ENCODE measurements around the gene HPGDS.
"Not testable (repeated sequence)": the region's sequence is repeated elsewhere in the genome, so short reads cannot be mapped to it uniquely, and the experiment has no call there.

Gene HPGDS

GRCh38 chr4:94307231-94307871 lies 35.3 kb downstream of the HPGDS start:
- DNase-seq, result no peak

GRCh38 chr4:94306713-94307112 lies 35.9 kb downstream of the HPGDS start:
- DNase-seq, result no peak

DNA sequence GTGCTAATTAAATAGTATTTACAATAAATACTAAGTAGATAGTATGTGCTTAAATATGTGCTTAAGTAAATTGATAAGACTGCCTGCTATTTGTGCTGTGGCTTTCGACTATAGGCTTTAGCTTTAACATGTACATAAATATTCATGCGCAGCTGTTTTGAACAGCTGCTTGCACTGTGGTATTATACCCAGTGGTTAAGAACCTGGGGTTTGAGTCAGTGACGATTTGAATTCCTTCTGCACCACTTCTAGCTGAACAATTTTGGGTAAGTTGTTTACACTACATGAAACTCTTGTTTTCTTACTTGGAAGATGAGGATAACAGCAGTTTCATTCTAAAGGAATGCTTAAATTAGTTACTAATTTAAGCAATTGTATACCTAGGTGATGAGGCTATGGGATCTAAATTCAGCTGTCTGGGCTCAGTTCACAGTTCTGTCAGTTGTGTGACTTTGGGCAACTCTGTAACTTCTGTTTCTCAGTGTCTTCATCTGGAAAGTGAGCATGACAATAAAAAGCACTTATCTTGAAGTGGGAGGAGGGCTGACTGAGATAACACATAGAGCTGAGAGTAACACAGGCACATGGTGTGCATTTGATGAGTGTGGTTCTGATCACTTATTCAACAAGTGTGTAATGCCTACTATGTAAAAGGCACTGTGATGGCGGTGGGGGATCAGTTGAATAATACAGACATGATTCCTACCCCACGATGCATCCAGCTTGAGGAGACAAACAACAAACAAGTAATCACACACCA lies 37.0 kb downstream of the HPGDS start:
- no peak for DNase-seq

- no peak for DNase-seq
These were observed 38.2 kb downstream of the HPGDS start for GRCh38 chr4:94304365-94304971.

DNA sequence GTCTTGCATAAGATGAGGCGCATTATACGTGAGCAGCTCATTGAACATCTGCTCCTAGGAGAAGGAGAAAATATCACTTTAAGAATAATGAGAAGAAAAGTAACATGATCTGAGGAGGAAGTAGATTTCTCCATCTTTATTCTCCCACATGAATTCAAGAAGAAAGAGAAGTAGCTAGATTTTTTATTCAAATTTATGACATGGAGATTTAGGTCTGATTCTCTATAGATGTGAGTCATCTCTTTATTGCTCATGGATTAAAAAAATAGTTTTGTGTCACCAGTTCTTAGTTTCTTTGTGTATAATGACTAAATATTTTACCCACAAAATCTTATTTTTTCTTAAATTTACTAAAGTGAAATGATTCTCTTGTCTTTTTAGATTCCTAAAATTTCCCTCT lies 40.4 kb downstream of the HPGDS start:
- DNase-seq, result no peak

- DNase-seq, result no peak
These were observed 43.8 kb downstream of the HPGDS start for GRCh38 chr4:94298725-94299252.

DNA sequence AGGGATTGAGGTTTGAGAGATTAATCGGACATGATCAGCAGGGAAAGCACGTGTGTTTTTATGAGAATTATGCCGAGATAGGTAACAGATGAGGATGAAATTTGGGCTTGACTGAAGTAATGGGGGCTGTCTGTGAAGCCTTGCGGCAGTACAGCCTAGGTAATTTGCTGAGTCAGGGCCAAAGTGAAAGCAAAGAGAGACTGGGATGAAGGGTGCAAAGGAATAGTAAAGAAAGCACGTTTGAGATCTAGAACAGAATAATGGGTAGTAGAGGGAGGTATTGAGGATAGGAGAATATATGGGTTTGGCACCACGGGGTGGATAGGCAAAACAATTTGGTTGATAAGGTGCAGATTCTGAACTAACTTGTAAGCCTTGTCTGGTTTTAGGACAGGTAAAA lies 47.2 kb downstream of the HPGDS start:
- DNase-seq, result not testable (repeated sequence)

DNA sequence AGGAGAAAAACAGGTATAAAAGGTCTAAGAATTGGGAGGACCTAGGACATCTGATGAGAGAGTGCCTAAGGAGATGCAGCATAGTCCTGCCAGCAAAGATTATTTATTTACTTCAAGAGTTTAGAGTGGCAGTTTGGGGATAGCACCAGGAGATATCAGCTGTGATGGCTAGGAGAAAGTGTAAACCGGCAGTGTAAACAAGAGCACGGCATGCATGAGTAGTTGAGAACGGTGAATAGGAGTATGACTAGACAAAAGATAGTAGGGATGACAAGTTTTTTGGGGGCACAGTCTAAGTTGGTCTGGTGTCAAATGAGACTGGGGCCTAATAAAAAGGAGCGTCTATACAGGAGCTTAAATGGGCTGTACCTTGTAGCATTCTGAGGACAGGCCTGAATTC lies 48.7 kb downstream of the HPGDS start:
- not testable (repeated sequence) for DNase-seq

GRCh38 chr4:94290245-94290644 lies 52.4 kb downstream of the HPGDS start:
- no peak for DNase-seq

- no peak for DNase-seq
These were observed 57.0 kb downstream of the HPGDS start for GRCh38 chr4:94285666-94286065.

DNA sequence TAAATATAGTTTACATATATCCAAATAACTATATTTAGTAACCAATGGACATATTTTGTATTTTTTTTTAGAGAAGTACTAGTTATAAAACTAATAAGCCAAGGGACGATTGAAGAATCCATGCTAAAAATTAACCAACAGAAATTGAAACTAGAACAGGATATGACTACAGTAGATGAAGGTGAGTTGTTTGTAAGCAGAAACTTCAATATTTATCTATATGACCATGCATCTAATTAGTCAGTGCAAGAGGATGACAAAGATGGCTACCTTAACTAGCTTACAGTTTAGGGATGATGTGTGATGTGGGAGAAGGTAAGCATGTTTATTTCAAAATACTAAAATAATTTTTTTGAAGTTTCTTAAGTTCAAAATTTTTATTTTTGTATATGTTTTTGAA lies 57.7 kb downstream of the HPGDS start:
- DNase-seq, result no peak

- no peak for DNase-seq
These were observed 63.9 kb downstream of the HPGDS start for GRCh38 chr4:94278781-94279180.

- no peak for DNase-seq
These were observed 65.1 kb downstream of the HPGDS start for GRCh38 chr4:94277534-94277933.

- no peak for DNase-seq
These were observed 66.4 kb downstream of the HPGDS start for GRCh38 chr4:94276204-94276603.

GRCh38 chr4:94274912-94275311 lies 67.7 kb downstream of the HPGDS start:
- DNase-seq, result no peak

GRCh38 chr4:94271248-94271647 lies 71.4 kb downstream of the HPGDS start:
- no peak for DNase-seq

DNA sequence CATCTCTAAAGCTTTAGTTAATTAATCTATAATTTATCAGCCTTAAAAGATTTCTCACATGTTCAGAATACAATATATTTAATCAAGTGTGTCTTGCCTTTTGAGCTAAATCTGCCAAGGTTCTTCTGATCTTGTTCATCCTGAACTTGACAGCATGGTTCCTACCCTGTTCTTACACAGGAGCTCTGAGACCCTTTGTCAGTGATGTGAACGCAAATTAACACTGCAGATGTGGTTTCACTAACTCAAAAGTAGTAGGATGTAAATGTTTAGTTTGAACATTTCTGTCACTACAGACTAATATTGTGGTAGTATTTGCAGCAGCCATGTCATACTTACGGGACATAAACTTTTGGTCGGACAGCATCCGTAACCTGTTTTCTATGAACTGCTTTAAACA lies 75.6 kb downstream of the HPGDS start:
- no peak for DNase-seq

GRCh38 chr4:94262163-94263016 lies 80.2 kb downstream of the HPGDS start:
- no peak for DNase-seq

- DNase-seq, result no peak
These were observed 85.8 kb downstream of the HPGDS start for GRCh38 chr4:94256828-94257227.

GRCh38 chr4:94256144-94256783 lies 86.4 kb downstream of the HPGDS start:
- no peak for DNase-seq

- DNase-seq, result no peak
These were observed 89.6 kb downstream of the HPGDS start for GRCh38 chr4:94253036-94253435.

DNA sequence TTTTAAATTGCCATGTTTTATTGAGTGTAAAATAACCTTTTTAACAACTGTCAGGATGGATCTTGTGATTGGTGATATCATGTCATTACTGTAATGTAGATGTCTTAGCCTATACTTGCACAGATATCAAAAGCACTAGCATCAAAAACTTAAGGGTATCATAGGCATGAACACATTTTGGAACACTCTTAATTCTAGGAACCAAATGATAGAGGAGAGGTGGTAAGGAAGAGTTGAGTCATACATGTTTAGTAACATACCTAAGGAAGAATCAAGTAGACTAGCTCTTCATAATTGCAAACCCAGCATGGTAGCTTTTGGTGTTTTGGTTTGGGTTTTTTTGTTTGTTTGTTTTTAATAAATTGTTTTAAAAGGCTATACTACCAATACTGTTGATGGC lies 91.5 kb downstream of the HPGDS start:
- DNase-seq, result no peak
